Hippocampal formation (tissue), 2 donors: Measurements from ENCODE around the gene CPA2.
"Not testable (repeated sequence)": the region's sequence is repeated elsewhere in the genome, so short reads cannot be mapped to it uniquely, and the experiment has no call there.

ENCODE experiments used
- DNase-seq, 2 donors: peaks; one replicate each; lab custom pipeline; 2025; lab: John Stamatoyannopoulos, UW

Gene CPA2

DNA sequence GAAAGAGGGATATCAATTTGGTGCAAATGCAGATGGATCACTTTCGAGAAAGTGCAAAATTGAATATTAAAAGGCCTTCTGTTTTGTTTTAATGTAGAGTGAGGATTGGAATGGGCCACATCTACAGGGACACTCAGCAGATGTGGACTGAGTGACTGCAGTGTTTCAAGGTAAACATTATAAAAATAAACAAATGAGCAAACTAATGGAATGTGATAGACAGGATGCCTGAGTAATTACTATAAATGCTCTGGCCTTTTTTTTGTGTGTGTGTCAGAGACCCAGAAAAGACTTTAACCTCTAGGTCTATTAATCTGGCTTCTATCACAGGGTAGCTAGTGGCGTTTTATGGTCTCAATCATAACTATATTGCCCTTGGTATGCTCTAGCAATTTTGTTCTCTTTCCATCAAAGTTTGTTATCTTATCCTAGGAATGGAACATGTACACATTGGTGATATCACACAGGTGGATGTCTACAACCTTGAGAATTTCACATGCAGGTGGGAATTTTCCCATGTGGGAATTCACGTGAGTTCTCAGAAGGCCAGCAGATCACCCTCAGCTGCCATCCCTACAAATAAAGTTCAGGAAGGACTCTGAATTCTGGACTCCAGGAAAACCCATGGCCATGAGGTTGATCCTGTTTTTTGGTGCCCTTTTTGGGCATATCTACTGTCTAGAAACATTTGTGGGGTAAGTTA lies at the start of gene CPA2:
Gene CPA2, plus strand, starts transcription at position 606 of the 703 bp plus-strand sequence. Its CDS starts 19 bp downstream, at position 625.
- no peak for DNase-seq

DNA sequence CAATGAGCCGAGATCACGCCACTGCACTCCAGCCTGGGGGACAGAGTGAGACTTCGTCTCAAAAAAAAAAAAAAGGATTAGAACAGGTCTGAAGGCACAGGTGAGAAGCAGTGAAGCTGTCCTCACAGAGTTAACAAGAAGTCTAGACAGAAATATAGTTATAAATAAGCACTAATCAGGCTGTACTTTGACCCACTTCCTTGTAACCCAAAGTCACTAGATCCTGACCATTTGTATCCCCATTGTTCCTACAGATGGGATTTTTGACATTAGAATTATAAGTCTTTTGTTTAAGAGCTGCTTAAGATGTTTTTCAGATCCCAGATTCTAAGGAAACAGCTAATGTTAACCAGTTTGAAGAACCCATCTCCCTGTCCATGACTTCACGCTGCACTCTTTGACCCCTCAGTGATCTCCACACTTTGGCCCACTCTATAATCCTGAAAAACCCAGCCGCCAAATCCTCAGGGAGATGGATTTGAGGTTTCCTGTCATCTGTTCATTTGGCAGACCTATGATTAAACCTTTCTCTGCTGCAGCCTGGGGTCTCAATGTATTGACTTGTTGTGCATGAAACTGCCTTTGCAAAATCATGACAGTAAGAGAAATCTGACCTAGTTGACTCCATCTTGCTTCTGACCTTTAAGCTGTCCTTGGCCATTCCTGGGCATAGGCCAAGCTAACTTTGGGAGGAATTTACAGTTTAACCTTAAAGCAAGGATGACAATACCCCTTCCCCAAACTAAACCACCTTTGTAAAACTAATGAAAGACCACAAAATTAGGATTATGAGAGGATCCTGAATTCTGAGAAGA lies 47.6 kb upstream of the CPA2 start:
- DNase-seq = no peak

DNA sequence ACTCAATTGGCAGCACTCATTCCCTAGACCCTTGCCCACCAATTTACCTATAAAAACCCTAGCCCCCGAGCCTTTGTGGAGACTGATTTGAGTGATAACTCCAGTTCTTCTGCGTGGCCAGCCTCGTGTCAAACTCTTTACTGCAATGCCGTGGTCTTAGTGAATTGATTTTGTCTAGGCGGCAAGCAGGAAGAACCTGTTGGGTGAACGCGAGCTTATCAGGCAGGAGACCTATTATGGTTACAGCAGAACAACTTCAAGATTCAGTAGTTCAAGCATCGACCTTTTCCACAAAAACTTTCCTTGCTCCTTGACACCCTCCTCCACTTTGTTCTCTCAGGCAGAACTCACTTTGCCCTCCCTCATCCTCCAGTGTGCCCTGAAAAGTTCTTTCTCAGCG lies 46.8 kb upstream of the CPA2 start:
- no peak for DNase-seq

DNA sequence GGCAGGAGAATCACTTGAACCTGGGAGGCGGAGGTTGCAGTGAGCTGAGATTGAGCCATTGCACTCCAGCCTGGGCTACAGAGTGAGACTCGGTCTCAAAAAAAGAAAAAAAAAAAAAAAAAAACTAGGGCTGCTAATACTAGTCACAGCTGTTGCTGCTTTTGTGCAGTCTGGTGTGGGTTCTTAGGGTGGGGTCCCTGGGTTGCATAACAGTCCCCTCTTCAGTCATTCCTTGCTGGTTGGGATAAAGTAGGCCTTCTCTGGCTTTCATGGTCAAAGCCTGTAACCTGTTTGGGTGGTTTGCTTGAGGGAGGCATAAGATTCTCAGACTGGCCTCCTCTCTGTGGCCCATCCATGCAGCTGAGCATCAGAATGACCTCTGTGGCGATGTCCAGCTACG lies 44.9 kb upstream of the CPA2 start:
- DNase-seq = no peak

DNA sequence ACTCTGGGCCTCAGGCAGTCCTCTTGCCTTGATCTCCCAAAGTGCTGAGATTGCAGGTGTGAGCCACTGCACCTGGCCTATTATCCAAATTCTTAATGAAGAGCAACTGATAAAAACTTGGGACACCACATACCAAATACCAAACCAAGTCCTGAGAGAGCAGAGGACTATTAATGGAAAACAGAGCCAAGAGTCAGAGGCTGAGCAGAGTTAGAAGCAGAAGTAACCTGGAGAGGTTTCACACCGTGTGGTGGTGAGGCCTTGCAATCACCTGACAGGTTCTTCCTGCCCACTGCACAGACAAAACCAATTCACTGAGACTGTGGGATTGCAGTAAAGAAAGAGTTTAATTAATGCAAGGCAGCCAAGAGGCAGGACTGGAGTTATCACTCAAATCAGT lies 43.0 kb upstream of the CPA2 start:
- DNase-seq = no peak

DNA sequence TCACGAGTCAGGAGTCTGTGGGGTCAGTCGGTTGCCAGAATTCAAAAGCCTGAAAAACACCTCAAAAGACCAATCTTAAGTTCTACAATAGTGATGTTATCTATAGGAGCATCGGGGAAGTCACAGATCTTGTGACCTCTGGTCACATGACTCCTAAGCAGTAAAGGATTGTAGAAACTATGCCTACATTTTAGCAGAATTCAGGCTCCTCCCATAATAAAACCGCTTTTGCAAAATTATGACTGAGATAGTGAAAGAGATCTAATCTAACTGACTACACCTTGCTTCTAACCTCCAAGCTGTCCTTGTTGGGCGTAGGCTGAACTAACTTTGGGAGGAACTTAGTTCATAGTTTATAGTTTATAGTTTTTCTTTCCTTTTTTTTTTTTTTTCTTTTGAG lies 42.5 kb upstream of the CPA2 start:
- DNase-seq = no peak

DNA sequence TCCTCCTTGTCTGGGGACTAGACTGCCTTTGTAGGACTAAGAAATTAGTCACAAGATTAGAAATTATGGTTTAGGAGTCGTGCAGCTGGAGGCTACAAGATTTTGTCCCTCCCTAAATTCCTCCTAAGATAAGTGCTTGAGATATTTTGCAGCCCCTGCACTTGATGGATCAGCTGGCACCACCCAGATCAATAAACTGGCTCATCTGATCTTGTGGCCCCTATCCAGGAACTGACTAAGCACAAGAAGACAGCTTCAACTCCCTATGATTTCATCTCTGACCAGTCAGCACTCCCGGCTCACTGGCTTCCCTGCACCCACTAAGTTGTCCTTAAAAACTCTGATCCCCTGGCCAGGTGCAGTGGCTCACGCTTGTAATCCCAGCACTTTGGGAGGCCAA lies 41.7 kb upstream of the CPA2 start:
- DNase-seq = not testable (repeated sequence)

DNA sequence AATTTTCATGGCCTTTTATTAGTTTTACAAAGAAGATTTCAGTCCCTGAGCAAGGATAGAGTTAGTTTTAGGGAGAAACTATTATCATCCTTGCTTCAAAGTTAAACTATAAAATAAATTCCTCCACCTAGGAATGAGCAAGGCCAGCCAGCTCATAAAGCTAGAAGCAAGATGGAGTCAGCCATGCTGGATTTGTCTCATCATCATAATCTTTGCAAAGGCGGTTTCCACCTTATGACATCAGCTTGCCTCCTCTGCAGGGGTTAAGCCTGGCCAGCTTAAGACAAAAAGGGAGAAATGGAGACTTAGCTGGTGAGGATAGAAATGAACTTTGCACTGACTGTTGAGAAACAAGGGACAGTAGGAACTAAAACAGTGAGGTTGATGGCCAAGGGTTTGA lies 40.3 kb upstream of the CPA2 start:
- no peak for DNase-seq

DNA sequence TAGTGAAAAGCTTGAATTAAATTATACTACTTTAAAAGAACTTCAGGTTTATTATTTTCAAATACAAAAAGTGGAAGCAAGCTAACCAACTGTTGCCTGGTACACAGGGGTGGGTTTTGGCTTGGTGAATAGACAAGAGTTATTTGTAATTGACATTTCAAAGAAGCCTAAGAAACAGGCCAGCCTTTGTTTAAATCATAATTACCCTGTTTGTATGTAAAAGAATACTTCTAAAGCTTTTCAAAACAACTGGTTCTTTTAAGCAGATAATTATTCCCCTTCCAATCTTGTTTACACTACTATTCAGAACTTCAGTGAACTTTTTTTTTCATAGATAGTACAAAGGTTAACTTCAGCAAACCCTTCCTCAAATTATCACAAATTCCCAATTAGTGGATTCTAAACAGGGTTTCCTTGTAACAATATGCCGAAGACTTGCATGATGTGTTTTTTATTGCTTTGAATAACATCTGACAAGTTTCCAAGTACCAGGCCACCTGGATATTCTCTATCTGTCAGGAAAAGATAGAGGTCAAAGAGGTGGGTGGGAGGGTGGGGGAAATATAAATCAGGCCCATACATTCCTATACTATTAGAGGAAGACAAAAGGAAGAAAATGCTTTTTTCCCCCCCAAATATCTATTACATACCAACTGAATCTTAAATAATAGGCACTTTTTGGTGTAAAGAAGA lies 38.6 kb upstream of the CPA2 start:
- peak in 1 of 2 donors; percentile 75 for DNase-seq

DNA sequence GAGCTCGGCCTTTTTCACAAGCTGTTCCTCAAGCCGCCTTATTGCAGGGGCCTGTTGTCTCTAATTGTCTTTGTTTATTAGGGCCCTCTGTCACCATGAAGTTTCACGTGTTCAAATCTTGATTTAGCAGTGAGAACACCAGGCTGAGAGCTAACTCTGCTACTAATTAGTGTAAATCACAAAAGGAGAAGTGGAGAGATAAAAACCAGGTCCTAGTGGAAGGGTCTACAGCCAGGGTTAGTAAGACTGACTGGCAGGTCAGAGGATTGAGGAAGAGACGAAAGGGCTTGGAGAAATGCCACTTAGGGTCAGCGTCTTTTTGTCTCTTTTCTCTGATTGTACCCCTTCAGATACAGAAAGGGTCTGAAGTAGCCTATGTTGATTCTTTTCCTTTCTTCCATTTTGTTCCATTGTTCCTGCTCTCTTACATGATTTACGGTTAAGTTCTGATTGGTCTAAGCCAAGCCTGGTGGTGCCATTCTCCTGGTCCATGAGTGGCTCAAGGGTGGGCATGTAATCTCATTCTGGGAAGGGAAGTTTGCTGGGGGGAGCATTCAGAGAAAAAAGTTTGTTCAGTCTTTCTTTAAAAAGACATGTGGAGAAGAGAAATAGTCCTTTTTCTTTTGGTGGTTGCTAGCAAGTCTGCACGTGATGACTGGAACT lies 37.7 kb upstream of the CPA2 start:
- DNase-seq = no peak

DNA sequence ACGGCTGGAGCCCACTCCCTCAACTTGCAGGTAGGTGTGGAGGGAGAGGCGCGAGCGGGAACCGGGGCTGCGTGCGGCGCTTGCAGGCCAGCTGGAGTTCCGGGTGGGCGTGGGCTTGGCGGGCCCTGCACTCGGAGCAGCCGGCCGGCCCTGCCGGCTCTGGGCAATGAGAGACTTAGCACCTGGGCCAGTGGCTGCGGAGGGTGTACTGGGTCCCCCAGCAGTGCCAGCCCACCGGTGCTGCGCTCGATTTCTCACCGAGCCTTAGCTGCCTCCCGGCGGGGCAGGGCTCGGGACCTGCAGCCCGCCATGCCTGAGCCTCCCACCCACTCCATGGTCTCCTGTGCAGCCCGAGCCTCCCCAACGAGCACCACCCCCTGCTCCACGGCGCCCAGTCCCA lies 36.7 kb upstream of the CPA2 start:
- DNase-seq = not testable (repeated sequence)

DNA sequence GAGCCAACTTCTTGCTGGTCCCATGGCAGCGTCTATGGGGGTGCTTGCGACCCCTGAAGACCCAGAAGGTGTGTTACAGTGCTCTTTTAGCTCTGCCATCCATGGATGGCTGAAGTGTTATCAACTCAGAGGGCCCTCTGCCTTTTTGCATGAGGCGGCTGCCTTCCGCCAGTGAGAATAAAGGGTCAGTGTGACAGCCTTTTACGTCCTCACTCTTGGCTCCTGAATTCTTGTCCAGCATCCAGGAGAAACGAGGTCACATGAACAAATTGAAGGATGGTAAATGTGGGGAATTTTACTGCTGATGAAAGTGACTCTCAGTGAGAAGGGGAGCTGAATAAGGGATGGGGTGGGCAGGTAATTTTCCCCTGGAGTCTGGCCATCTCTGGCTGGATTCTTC lies 34.9 kb upstream of the CPA2 start:
- DNase-seq = no peak

DNA sequence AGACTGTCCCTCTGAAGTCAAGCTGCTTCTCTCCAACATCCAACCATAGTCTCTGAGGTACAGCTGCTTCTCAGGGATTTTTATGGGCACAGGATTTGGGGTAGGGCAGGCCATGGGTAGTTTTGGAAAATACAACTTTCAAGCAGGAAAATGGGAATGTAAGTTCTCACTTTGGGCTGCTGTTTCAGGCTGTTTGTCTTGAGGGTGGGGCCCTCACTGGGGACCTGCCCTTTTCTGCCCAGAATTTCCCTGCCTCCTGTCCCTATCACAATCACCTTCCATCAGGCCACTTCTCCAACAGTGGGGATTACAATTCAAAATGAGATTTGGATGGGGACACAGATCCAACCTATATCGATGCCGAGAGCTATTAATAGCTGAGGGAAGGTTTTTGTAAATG lies 34.5 kb upstream of the CPA2 start:
- no peak for DNase-seq

DNA sequence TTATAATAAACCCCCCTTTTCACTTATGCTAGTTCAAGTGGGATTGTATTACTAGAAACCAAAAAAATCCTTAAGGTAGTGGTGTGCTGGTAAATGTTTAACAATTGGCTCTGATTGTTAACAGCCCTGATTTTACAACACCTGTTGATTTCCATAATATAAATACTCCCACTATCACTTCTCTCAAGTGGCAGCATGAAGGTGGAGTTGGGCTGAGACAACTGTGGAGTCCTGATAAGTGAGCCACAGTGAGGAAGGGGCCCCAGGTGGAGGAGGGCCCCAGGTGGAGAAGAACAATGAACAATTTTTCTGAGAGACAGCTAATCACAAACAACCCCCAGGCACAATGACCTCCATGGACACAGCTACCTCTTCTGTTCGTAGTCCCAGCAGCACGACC lies 32.6 kb upstream of the CPA2 start:
- no peak for DNase-seq

DNA sequence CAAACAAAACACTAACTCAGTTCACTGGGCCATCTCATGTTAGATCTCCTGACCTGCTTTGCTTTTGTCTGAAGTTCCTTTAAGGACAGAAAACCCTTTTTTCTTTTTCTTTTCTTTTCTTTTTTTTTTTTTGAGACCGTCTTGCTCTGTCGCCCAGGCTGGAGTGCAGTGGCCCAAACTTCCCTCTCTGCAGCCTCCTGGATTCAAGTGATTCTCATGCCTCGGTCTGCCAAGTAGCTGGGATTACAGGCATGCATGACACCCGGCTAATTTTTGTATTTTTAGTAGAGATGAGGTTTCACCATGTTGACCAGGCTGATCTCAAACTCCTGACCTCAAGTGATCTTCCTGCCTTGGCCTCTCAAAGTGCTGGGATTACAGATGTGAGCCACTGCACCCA lies 30.3 kb upstream of the CPA2 start:
- not testable (repeated sequence) for DNase-seq

DNA sequence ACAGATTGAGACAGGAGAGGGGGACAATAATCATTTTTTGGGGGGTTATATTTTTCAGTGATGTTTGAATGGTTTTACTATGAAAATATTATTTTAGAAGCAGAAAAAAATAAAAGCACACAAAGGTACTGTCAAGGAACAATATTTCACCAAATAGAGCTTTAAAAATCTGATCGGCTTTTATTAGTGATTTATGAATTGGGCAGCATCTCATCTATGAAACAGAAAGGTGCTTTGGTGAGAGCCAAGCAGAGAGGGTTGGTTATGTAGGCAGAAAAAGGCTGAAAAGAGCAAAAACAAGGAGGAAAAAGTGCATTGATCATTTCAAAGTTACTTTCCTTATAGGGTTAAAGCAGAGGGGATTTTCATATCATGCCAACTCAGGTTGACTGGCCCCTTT lies 26.4 kb upstream of the CPA2 start:
- no peak for DNase-seq

DNA sequence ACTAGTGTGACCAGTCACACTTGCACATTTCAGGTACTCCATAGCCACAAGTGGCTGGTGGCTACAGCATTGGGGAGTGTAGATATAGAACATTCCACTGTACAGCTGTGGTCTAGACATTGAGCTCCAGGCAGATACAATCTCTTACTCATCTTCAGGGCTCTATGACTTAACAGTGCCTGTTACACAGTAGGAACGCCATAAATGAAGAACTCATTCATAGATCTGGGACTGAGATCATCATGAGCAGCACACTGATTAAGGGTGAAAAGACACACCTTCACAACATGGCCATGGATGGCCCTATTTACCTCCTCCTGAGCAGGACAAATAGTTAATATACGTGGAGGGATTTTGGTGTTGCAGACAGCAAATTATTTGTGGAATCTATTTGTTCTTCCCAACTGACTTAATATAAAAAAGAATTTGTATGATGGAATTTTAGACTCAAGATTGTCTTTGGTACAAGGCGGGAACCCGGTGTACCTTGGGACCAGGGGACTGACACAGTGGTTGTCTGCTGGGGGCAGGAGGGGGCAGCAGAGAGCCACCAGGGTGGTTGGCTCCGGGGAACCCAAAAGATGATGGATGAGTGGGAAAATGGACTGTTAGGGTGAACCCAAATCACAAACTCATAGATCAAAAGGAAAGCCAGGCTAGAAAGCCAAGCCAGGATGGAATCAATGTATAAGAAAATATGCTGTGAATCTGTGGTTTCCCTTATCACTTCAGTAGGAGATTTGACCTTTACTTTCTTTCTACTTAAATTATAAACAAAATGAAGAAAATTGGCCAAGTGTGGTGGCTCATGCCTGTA lies 24.3 kb upstream of the CPA2 start:
- DNase-seq = peak in 1 of 2 donors; percentile 26

DNA sequence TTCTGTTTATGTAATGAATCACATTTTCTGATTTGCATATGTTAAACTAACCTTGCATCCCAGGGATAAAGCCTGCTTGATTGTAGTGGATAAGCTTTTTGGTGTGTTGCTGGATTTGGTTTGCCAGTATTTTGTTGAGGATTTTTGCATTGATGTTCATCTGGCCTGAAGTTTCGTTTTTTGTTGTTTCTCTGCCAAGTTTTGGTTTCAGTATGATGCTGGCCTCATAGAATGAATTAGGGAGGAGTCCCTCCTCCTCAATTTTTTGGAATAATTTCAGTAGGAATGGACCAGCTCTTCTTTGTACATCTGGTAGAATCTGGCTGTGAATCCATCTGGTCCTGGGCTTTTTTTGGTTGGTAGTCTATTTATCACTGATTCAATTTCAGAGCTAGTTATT lies 23.2 kb upstream of the CPA2 start:
- DNase-seq = not testable (repeated sequence)

DNA sequence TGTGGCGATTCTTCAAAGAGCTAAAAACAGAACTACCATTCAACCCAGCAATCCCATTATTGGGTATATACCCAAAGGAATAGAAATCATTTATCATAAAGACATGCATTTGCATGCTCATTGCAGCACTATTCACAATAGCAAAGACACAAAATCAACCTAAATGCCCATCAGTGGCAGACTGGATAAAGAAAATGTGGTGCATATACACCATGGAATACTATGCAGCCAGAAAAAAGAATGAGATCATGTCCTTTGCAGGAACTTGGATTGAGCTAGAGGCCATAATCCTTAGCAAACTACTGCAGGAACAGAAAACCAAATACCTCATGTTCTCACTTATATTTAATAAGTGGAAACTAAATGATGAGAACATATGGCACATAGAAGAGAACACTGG lies 20.2 kb upstream of the CPA2 start:
- not testable (repeated sequence) for DNase-seq

DNA sequence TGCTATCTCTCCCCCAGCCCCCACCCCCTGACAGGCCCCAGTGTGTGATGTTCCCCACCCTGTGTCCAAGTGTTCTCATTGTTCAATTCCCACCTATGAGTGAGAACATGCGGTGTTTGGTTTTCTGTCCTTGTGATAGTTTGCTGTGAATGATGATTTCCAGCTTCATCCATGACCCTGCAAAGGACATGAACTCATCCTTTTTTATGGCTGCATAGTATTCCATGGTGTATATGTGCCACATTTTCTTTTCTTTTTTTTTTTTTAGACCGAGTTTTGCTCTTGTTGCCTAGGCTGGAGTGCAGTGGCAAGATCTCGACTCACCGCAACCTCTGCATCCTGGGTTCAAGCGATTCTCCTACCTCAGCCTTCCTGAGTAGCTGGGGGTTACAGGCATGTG lies 17.8 kb upstream of the CPA2 start:
- DNase-seq = not testable (repeated sequence)

DNA sequence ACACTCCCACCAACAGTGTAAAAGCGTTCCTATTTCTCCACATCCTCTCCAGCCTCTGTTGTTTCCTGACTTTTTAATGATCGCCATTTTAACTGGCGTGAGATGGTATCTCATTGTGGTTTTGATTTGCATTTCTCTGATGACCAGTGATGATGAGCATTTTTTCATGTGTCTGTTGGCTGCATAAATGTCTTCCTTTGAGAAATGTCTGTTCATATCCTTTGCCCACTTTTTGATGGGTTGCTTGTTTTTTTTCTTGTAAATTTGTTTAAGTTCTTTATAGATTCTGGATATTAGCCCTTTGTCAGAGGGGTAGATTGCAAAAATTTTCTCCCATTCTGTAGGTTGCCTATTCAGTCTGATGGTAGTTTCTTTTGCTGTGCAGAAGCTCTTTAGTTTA lies 17.0 kb upstream of the CPA2 start:
- not testable (repeated sequence) for DNase-seq
